Islet of Langerhans (tissue), 1 donor: Measurements from ENCODE around the gene EPHA2.
A peak's percentile ranks its signal among the peaks of the same experiment; 100 is the strongest.
"Not testable (repeated sequence)": the region's sequence is repeated elsewhere in the genome, so short reads cannot be mapped to it uniquely, and the experiment has no call there.

Experiments used
- FAIRE-seq: peaks from one replicate; lab custom pipeline; 2011; peaks lifted over from hg19 to GRCh38; lab: Jason Lieb, UNC

EPHA2 gene

GRCh38 chr1:16155537-16156410 lies at the start of gene EPHA2:
Gene EPHA2 (minus strand): TSS chr1:16156069. CDS start chr1:16155932, 137 bp downstream.
- FAIRE-seq, result no peak

GRCh38 chr1:16205334-16205671 lies 49.4 kb upstream of the EPHA2 start:
- no peak for FAIRE-seq

- no peak for FAIRE-seq
Measured at GRCh38 chr1:16204634-16205333, 48.9 kb upstream of the EPHA2 start.

GRCh38 chr1:16204216-16204615 lies 48.3 kb upstream of the EPHA2 start:
- FAIRE-seq, result no peak

GRCh38 chr1:16203550-16203949 lies 47.7 kb upstream of the EPHA2 start:
- FAIRE-seq, result no peak

- no peak for FAIRE-seq
Measured at GRCh38 chr1:16202281-16203210, 46.7 kb upstream of the EPHA2 start.

GRCh38 chr1:16199700-16200099 lies 43.8 kb upstream of the EPHA2 start:
- no peak for FAIRE-seq

GRCh38 chr1:16199157-16199501 lies 43.3 kb upstream of the EPHA2 start:
- no peak for FAIRE-seq

- FAIRE-seq, result no peak
Measured at GRCh38 chr1:16198444-16199156, 42.7 kb upstream of the EPHA2 start.

- FAIRE-seq, result no peak
Measured at GRCh38 chr1:16196874-16197273, 41.0 kb upstream of the EPHA2 start.

- FAIRE-seq, result not testable (repeated sequence)
Measured at GRCh38 chr1:16196139-16196538, 40.3 kb upstream of the EPHA2 start.

- no peak for FAIRE-seq
Measured at GRCh38 chr1:16195518-16195905, 39.6 kb upstream of the EPHA2 start.

- no peak for FAIRE-seq
Measured at GRCh38 chr1:16191916-16192546, 36.2 kb upstream of the EPHA2 start.

GRCh38 chr1:16191309-16191708 lies 35.4 kb upstream of the EPHA2 start:
- no peak for FAIRE-seq

GRCh38 chr1:16189921-16190621 lies 34.2 kb upstream of the EPHA2 start:
- no peak for FAIRE-seq

GRCh38 chr1:16189003-16189402 lies 33.1 kb upstream of the EPHA2 start:
- no peak for FAIRE-seq

- FAIRE-seq, result peak; percentile 51
Measured at GRCh38 chr1:16187748-16188401, 32.0 kb upstream of the EPHA2 start.

GRCh38 chr1:16186655-16187235 lies 30.9 kb upstream of the EPHA2 start:
- FAIRE-seq, result no peak

- FAIRE-seq, result no peak
Measured at GRCh38 chr1:16184557-16185303, 28.9 kb upstream of the EPHA2 start.
